ENCODE measurements around the gene SORL1. TPM values are rescaled to one million over a fixed set of nuclear protein-coding genes. Genes with fewer than 3 reads are reported as not detected.

The SORL1 gene
- total RNA-seq, 4 donors from 2014 or later, result 7.1 to 12.6 (median 10.6) TPM

GRCh38 chr11:121625777-121626506, 173.8 kb downstream of the SORL1 start:
- H3K4me1 ChIP-seq, result peaks cover 0 to 19% (median 3%) of the 10 kb centered on the region in 3 donors
- peak overlapping the region in 3 of 4 donors; percentile 29 to 65 (median 36) for H3K27ac ChIP-seq
- WGBS, 2 donors (ENCODE audit: low coverage in 1 of 2), result 45 to 47% methylated on average over 4 to 6 of the region's 7 CpGs
- no peaks in the 10 kb centered on the region for H3K27me3 ChIP-seq
- TF ChIP-seq CTCF (IDR thresholded peaks at IDR 0.05) (no peak), POLR2AphosphoS5 (IDR thresholded peaks at IDR 0.05) (peak; percentile 56)
- no peak overlapping the region for H3K4me3 ChIP-seq
- peak; percentile 88 for ATAC-seq
- no peaks in the 10 kb centered on the region for H3K9me3 ChIP-seq
- peaks cover 0 to 30% of the 10 kb centered on the region in 2 donors for H3K36me3 ChIP-seq

- H3K4me3 ChIP-seq, result no peak overlapping the region
- WGBS, 2 donors (ENCODE audit: low coverage in 1 of 2), result 48 to 85% methylated on average over 3 to 4 of the region's 4 CpGs
- H3K4me1 ChIP-seq, result peaks cover 0 to 19% (median 3%) of the 10 kb centered on the region in 3 donors
- H3K27me3 ChIP-seq, result no peaks in the 10 kb centered on the region
- H3K9me3 ChIP-seq, result no peaks in the 10 kb centered on the region
- H3K27ac ChIP-seq, result peak overlapping the region in 1 of 4 donors; percentile 29
- H3K36me3 ChIP-seq, result peaks cover 0 to 25% of the 10 kb centered on the region in 2 donors
- no peak for TF ChIP-seq CTCF (IDR thresholded peaks at IDR 0.05)
- no peak for ATAC-seq
Measured at GRCh38 chr11:121626507-121626875, 174.4 kb downstream of the SORL1 start.

GRCh38 chr11:121626980-121627379, 174.9 kb downstream of the SORL1 start:
- WGBS, 2 donors (ENCODE audit: low coverage in 1 of 2), result 66 to 81% methylated on average over 2 of the region's 2 CpGs

GRCh38 chr11:121630041-121630440, 177.9 kb downstream of the SORL1 start:
- Histone ChIP-seq H3K27ac (no peak overlapping the region), H3K9me3 (no peaks in the 10 kb centered on the region), H3K36me3 (peaks cover 0 to 12% of the 10 kb centered on the region in 2 donors), H3K4me3 (no peak overlapping the region), H3K4me1 (peaks cover 0 to 18% (median 3%) of the 10 kb centered on the region in 3 donors), H3K27me3 (no peaks in the 10 kb centered on the region)
- no peak for ATAC-seq
- TF ChIP-seq CTCF (IDR thresholded peaks at IDR 0.05) (no peak), EP300 (IDR thresholded peaks at IDR 0.05) (no peak)
- 7% methylated on average over 1 of the region's 1 CpG; no CpG with 5 or more reads in 1 of the 2 donors for WGBS, 2 donors (ENCODE audit: low coverage in 1 of 2)

More at GRCh38 chr11:121626980-121627379, 174.9 kb downstream of the SORL1 start:
- no peak overlapping the region for H3K27ac ChIP-seq
- H3K36me3 ChIP-seq, result peaks cover 0 to 20% of the 10 kb centered on the region in 2 donors
- ATAC-seq, result no peak
- no peaks in the 10 kb centered on the region for H3K9me3 ChIP-seq
- no peak for TF ChIP-seq POLR2A (IDR thresholded peaks at IDR 0.05)
- TF ChIP-seq CTCF (IDR thresholded peaks at IDR 0.05), result no peak
- no peak for TF ChIP-seq EP300 (IDR thresholded peaks at IDR 0.05)
- no peak for TF ChIP-seq POLR2AphosphoS5 (IDR thresholded peaks at IDR 0.05)
- H3K4me3 ChIP-seq, result no peak overlapping the region
- no peaks in the 10 kb centered on the region for H3K27me3 ChIP-seq
- peaks cover 0 to 19% (median 3%) of the 10 kb centered on the region in 3 donors for H3K4me1 ChIP-seq

- no peak for ATAC-seq
- no peak for TF ChIP-seq POLR2AphosphoS5 (IDR thresholded peaks at IDR 0.05)
- no peak for TF ChIP-seq POLR2A (IDR thresholded peaks at IDR 0.05)
- no peak for TF ChIP-seq CTCF (IDR thresholded peaks at IDR 0.05)
- TF ChIP-seq EP300 (IDR thresholded peaks at IDR 0.05), result no peak
- WGBS, 2 donors (ENCODE audit: low coverage in 1 of 2), result 87 to 88% methylated on average over 2 of the region's 2 CpGs
- no peaks in the 10 kb centered on the region for H3K9me3 ChIP-seq
- H3K36me3 ChIP-seq, result peaks cover 0 to 12% of the 10 kb centered on the region in 2 donors
- no peaks in the 10 kb centered on the region for H3K27me3 ChIP-seq
- H3K27ac ChIP-seq, result no peak overlapping the region
- H3K4me3 ChIP-seq, result no peak overlapping the region
- H3K4me1 ChIP-seq, result peaks cover 0 to 4% (median 0%) of the 10 kb centered on the region in 3 donors
Measured at GRCh38 chr11:121631456-121631855, 179.3 kb downstream of the SORL1 start.

Measured in gastroesophageal sphincter (tissue), 4 donors.